ENCODE results near the gene TMEM253. TPM values are rescaled to one million over a fixed set of nuclear protein-coding genes. Genes with fewer than 3 reads are reported as not detected.

The TMEM253 gene
- total RNA-seq, 4 donors from 2014 or later: 0.95 to 1.5 TPM; not detected in 2

GRCh38 chr14:21099596-21099985, 1.3 kb upstream of the TMEM253 start:
- TF ChIP-seq POLR2A (IDR thresholded peaks at IDR 0.05): no peak
- no peak for TF ChIP-seq CTCF (IDR thresholded peaks at IDR 0.05)
- peaks cover 18 to 92% (median 50%) of the 10 kb centered on the region in 3 donors for H3K4me1 ChIP-seq
- H3K9me3 ChIP-seq: no peaks in the 10 kb centered on the region
- intact Hi-C loops (cut with DNase I): loop anchor here (10.0 kb wide), 1 partner anchor 85 kb away; no protein-coding TSS in a partner anchor
- H3K27ac ChIP-seq: peak overlapping the region; percentile 93 to 98 (median 95)
- no peaks in the 10 kb centered on the region for H3K27me3 ChIP-seq
- DNase-seq: no peak
- peak overlapping the region; percentile 61 to 86 (median 73) for H3K4me3 ChIP-seq
- WGBS, 2 donors: 46 to 65% methylated on average over 5 of the region's 5 CpGs
- no peaks in the 10 kb centered on the region for H3K36me3 ChIP-seq

GRCh38 chr14:21101802-21102413, 1.0 kb downstream of the TMEM253 start:
- no peaks in the 10 kb centered on the region for H3K27me3 ChIP-seq
- intact Hi-C loops (cut with DNase I): no loop called here
- peak overlapping the region; percentile 7 to 98 (median 94) for H3K27ac ChIP-seq
- H3K36me3 ChIP-seq: no peaks in the 10 kb centered on the region
- peaks cover 37 to 92% (median 67%) of the 10 kb centered on the region in 3 donors for H3K4me1 ChIP-seq
- TF ChIP-seq POLR2A (IDR thresholded peaks at IDR 0.05) (no peak), CTCF (IDR thresholded peaks at IDR 0.05) (no peak)
- H3K4me3 ChIP-seq: no peak overlapping the region
- WGBS, 2 donors: 73 to 79% methylated on average over 3 to 5 of the region's 8 CpGs
- no peaks in the 10 kb centered on the region for H3K9me3 ChIP-seq
- DNase-seq: no peak

GRCh38 chr14:21102521-21103410, 1.9 kb downstream of the TMEM253 start:
- Histone ChIP-seq H3K9me3 (no peaks in the 10 kb centered on the region), H3K36me3 (no peaks in the 10 kb centered on the region), H3K27me3 (no peaks in the 10 kb centered on the region), H3K4me1 (peaks cover 43 to 92% (median 65%) of the 10 kb centered on the region in 3 donors), H3K4me3 (peak overlapping the region; percentile 49 to 78 (median 72)), H3K27ac (peak overlapping the region; percentile 91 to 98 (median 97))
- DNase-seq: no peak
- WGBS, 2 donors: 18 to 21% methylated on average over 7 of the region's 9 CpGs
- intact Hi-C loops (cut with DNase I): no loop called here
- TF ChIP-seq CTCF (IDR thresholded peaks at IDR 0.05) (no peak), POLR2A (IDR thresholded peaks at IDR 0.05) (no peak)

GRCh38 chr14:21103411-21103709, 2.5 kb downstream of the TMEM253 start:
- 1% methylated on average over 6 to 9 of the region's 9 CpGs for WGBS, 2 donors
- Histone ChIP-seq H3K4me3 (peak overlapping the region; percentile 49 to 78 (median 72)), H3K27me3 (no peaks in the 10 kb centered on the region), H3K9me3 (no peaks in the 10 kb centered on the region), H3K36me3 (no peaks in the 10 kb centered on the region), H3K4me1 (peaks cover 43 to 96% (median 65%) of the 10 kb centered on the region in 3 donors), H3K27ac (peak overlapping the region; percentile 91 to 98 (median 97))
- no peak for TF ChIP-seq CTCF (IDR thresholded peaks at IDR 0.05)
- TF ChIP-seq POLR2A (IDR thresholded peaks at IDR 0.05): no peak
- no peak for DNase-seq
- intact Hi-C loops (cut with DNase I): no loop called here

Measured in esophagus squamous epithelium (tissue), 5 donors.